Measurements from ENCODE around the gene MYG1.

MYG1 gene

DNA sequence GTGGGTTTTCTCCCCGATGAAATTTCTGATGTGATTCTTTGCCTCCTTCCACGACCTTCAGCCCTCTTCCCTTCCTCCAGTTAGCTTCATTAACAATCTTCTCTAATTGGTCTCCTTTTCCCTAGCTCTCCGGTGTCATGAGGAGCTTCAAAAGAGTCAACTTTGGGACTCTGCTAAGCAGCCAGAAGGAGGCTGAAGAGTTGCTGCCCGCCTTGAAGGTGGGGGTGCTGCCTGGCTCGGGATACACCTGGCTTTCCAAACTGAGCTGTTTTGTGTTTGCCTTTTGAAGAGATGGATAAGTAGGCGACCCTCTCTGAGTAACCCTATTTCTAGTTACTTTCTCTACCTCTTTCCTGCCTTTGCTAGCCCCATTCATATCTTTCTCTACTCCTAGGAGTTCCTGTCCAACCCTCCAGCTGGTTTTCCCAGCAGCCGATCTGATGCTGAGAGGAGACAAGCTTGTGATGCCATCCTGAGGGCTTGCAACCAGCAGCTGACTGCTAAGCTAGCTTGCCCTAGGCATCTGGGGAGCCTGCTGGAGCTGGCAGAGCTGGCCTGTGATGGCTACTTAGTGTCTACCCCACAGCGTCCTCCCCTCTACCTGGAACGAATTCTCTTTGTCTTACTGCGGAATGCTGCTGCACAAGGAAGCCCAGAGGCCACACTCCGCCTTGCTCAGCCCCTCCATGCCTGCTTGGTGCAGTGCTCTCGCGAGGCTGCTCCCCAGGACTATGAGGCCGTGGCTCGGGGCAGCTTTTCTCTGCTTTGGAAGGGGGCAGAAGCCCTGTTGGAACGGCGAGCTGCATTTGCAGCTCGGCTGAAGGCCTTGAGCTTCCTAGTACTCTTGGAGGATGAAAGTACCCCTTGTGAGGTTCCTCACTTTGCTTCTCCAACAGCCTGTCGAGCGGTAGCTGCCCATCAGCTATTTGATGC lies 30.6 kb upstream of the MYG1 start:
- H3K4me3 Mint-ChIP-seq = peak overlapping the region; percentile 97 to 99
- DNase-seq (no peak), ATAC-seq (replicated peaks) (no peak)
- peaks cover 16 to 19% of the 10 kb centered on the region in 2 donors for H3K4me1 Mint-ChIP-seq (ENCODE audit: low read depth in 2 of 2)
- no peaks in the 10 kb centered on the region for H3K27me3 Mint-ChIP-seq
- H3K9me3 Mint-ChIP-seq = no peaks in the 10 kb centered on the region
- no peaks in the 10 kb centered on the region for H3K36me3 Mint-ChIP-seq (ENCODE audit: insufficient read depth)
- H3K27ac Mint-ChIP-seq = peak overlapping the region; percentile 98

GRCh38 chr12:53274445-53274844 lies 25.1 kb upstream of the MYG1 start:
- Mint-ChIP-seq H3K27ac (no peak overlapping the region), H3K9me3 (no peaks in the 10 kb centered on the region), H3K4me3 (no peak overlapping the region), H3K27me3 (no peaks in the 10 kb centered on the region), H3K36me3 (ENCODE audit: insufficient read depth) (no peaks in the 10 kb centered on the region), H3K4me1 (ENCODE audit: low read depth in 2 of 2) (no peaks in the 10 kb centered on the region)
- no peak for DNase-seq
- ATAC-seq (replicated peaks) = no peak

DNA sequence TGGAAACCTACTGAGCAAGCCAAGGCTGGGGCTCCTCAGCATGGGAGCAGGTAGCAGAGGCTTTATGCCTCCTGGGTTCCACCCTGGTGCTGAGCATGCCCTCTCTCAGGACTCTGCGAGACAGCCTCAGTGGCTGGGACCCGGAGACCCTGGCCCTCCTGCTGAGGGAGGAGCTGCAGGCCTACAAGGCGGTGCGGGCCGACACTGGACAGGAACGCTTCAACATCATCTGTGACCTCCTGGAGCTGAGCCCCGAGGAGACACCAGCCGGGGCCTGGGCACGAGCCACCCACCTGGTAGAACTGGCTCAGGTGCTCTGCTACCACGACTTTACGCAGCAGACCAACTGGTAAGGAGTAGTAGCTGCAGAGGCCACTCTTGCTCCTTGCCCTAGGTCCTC lies 23.0 kb upstream of the MYG1 start:
- Mint-ChIP-seq H3K9me3 (no peaks in the 10 kb centered on the region), H3K4me3 (no peak overlapping the region), H3K27me3 (no peaks in the 10 kb centered on the region), H3K36me3 (ENCODE audit: insufficient read depth) (no peaks in the 10 kb centered on the region), H3K27ac (no peak overlapping the region), H3K4me1 (ENCODE audit: low read depth in 2 of 2) (no peaks in the 10 kb centered on the region)
- no peak for ATAC-seq (replicated peaks)
- no peak for DNase-seq

DNA sequence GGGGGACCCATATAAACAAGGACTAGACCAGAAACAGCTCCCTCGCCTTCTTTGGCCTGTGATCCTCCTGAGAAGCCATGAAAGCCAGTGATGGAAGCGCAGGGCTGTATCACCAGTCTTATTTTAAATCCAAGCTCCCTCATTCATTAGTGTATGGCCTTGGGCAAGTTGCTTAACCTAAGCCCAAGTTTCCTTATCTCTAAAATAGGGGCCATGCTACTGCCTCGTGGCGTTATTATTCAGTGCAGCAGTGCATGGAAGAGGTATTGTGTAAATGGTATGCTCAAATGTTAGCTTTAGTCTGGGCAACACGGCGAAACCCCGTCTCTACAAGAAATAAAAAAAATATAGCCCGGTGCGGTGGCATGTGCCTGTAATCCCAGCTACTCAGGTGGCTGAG lies 21.5 kb upstream of the MYG1 start:
- no peak overlapping the region for H3K27ac Mint-ChIP-seq
- no peak overlapping the region for H3K4me3 Mint-ChIP-seq
- H3K27me3 Mint-ChIP-seq = no peaks in the 10 kb centered on the region
- H3K9me3 Mint-ChIP-seq = no peaks in the 10 kb centered on the region
- H3K36me3 Mint-ChIP-seq (ENCODE audit: insufficient read depth) = peaks cover 5% of the 10 kb centered on the region
- ATAC-seq (replicated peaks) (no peak), DNase-seq (no peak)
- no peaks in the 10 kb centered on the region for H3K4me1 Mint-ChIP-seq (ENCODE audit: low read depth in 2 of 2)

GRCh38 chr12:53279283-53279869 lies 20.1 kb upstream of the MYG1 start:
- Mint-ChIP-seq H3K27ac (no peak overlapping the region), H3K27me3 (no peaks in the 10 kb centered on the region), H3K4me3 (no peak overlapping the region), H3K4me1 (ENCODE audit: low read depth in 2 of 2) (no peaks in the 10 kb centered on the region), H3K36me3 (ENCODE audit: insufficient read depth) (peaks cover 5% of the 10 kb centered on the region), H3K9me3 (no peaks in the 10 kb centered on the region)
- DNase-seq (no peak), ATAC-seq (replicated peaks) (no peak)

DNA sequence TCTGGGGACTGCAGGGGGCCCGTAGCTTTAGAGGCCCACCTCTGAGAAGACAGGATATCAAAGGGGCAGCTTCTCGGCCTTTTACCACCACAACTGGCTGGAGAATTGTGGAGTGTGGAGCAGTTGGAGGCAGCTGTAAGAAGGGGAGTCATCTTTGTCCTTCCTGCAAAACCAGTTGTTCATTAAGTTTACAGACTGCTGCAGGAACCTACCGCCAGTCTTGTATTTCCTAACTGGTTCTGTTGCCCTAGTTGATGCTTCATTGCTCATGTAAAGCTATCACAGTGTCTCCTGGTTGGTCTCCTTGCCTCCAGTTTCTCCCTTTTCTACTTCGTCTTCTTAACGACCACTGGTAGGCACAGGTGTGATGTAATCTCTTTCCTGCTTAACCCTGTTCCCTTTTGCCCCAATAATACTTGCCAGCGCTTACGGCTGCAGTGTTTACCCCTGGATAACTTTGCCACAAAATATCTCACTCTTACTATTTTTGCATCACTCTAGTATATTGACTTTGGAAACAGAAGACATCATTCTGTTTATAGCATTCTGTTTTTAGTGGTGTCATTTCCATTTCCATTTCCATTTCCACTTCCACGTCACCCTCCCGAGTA lies 19.5 kb upstream of the MYG1 start:
- Mint-ChIP-seq H3K4me1 (ENCODE audit: low read depth in 2 of 2) (no peaks in the 10 kb centered on the region), H3K36me3 (ENCODE audit: insufficient read depth) (peaks cover 5% of the 10 kb centered on the region), H3K27me3 (no peaks in the 10 kb centered on the region), H3K9me3 (no peaks in the 10 kb centered on the region), H3K4me3 (no peak overlapping the region), H3K27ac (no peak overlapping the region)
- ATAC-seq (replicated peaks) = no peak
- DNase-seq = no peak

DNA sequence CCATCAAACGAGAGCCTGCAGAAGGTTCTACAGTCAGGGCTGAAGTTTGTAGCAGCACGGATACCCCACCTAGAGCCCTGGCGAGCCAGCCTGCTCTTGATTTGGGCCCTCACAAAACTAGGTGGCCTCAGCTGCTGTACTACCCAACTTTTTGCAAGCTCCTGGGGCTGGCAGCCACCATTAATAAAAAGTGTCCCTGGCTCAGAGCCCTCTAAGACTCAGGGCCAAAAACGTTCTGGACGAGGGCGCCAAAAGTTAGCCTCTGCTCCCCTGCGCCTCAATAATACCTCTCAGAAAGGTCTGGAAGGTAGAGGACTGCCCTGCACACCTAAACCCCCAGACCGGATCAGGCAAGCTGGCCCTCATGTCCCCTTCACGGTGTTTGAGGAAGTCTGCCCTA lies 13.0 kb upstream of the MYG1 start:
- no peak for ATAC-seq (replicated peaks)
- Mint-ChIP-seq H3K36me3 (ENCODE audit: insufficient read depth) (peaks cover 7% of the 10 kb centered on the region), H3K27me3 (no peaks in the 10 kb centered on the region), H3K27ac (no peak overlapping the region), H3K4me1 (ENCODE audit: low read depth in 2 of 2) (peaks cover 5 to 6% of the 10 kb centered on the region in 2 donors), H3K4me3 (no peak overlapping the region), H3K9me3 (no peaks in the 10 kb centered on the region)
- DNase-seq = no peak

- Mint-ChIP-seq H3K36me3 (ENCODE audit: insufficient read depth) (peaks cover 3% of the 10 kb centered on the region), H3K27ac (peak overlapping the region in 1 of 2 donors; percentile 22)
Observed at GRCh38 chr12:53287741-53288216, 11.7 kb upstream of the MYG1 start.

GRCh38 chr12:53288322-53288721 lies 11.2 kb upstream of the MYG1 start:
- H3K27me3 Mint-ChIP-seq = no peaks in the 10 kb centered on the region
- H3K36me3 Mint-ChIP-seq (ENCODE audit: insufficient read depth) = peaks cover 3% of the 10 kb centered on the region
- H3K9me3 Mint-ChIP-seq = no peaks in the 10 kb centered on the region
- peak overlapping the region in 1 of 2 donors; percentile 22 for H3K27ac Mint-ChIP-seq
- H3K4me3 Mint-ChIP-seq = no peak overlapping the region
- DNase-seq (no peak), ATAC-seq (replicated peaks) (no peak)
- peaks cover 5 to 6% of the 10 kb centered on the region in 2 donors for H3K4me1 Mint-ChIP-seq (ENCODE audit: low read depth in 2 of 2)

More at GRCh38 chr12:53287741-53288216, 11.7 kb upstream of the MYG1 start:
- Mint-ChIP-seq H3K4me3 (no peak overlapping the region), H3K4me1 (ENCODE audit: low read depth in 2 of 2) (peaks cover 5 to 6% of the 10 kb centered on the region in 2 donors), H3K27me3 (no peaks in the 10 kb centered on the region), H3K9me3 (no peaks in the 10 kb centered on the region)
- DNase-seq (peak; percentile 62 to 77 (median 65)), ATAC-seq (replicated peaks) (peak; percentile 92)

DNA sequence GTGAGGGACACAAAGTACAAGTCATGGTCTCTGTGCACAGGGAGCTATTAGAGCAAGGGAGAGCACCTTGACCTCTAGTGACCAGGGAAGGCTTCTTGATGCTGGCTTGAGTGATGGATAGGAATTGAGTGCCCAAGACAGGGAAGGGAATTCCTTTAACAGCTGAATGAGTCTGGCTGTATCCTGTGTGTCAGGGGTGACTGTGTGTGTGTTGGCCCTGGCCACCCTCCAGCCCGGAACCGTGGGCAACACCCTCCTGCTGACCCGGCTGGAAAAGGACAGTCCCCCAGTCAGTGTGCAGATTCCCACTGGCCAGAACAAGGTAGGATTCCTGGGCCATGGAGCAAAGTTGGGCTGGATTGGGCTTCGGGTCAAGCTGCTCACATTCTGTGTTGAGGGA lies 9.6 kb upstream of the MYG1 start:
- ATAC-seq (replicated peaks) (no peak), DNase-seq (no peak)
- Mint-ChIP-seq H3K9me3 (no peaks in the 10 kb centered on the region), H3K27ac (no peak overlapping the region), H3K27me3 (no peaks in the 10 kb centered on the region), H3K36me3 (ENCODE audit: insufficient read depth) (peaks cover 3% of the 10 kb centered on the region), H3K4me3 (no peak overlapping the region), H3K4me1 (ENCODE audit: low read depth in 2 of 2) (peaks cover 7 to 8% of the 10 kb centered on the region in 2 donors)

GRCh38 chr12:53290661-53291060 lies 8.8 kb upstream of the MYG1 start:
- no peak overlapping the region for H3K27ac Mint-ChIP-seq
- DNase-seq (no peak), ATAC-seq (replicated peaks) (no peak)
- H3K27me3 Mint-ChIP-seq = no peaks in the 10 kb centered on the region
- H3K4me1 Mint-ChIP-seq (ENCODE audit: low read depth in 2 of 2) = peaks cover 12 to 13% of the 10 kb centered on the region in 2 donors
- H3K4me3 Mint-ChIP-seq = no peak overlapping the region
- no peaks in the 10 kb centered on the region for H3K9me3 Mint-ChIP-seq
- H3K36me3 Mint-ChIP-seq (ENCODE audit: insufficient read depth) = peaks cover 7% of the 10 kb centered on the region

DNA sequence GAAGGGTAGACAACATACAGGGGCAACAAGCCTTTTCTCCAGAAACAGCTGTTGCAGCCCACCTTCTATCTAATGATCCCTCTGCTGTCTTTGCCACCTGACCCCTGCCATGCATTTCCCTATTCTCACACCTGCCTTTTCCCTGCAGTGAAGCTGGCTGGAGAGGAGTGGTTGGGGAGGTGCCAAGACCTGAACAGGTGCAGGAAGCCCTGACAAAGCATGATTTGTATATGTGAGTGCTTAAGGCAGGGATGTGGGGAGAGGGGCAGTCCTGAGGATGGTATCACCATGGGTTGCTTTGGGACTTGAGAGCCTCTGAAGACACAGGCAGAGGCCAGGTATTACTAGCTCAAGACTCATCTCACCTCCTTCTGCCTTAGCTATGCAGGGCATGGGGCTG lies 7.1 kb upstream of the MYG1 start:
- H3K27me3 Mint-ChIP-seq = no peaks in the 10 kb centered on the region
- H3K36me3 Mint-ChIP-seq (ENCODE audit: insufficient read depth) = peaks cover 9% of the 10 kb centered on the region
- H3K27ac Mint-ChIP-seq = no peak overlapping the region
- no peak overlapping the region for H3K4me3 Mint-ChIP-seq
- ATAC-seq (replicated peaks) = no peak
- no peaks in the 10 kb centered on the region for H3K9me3 Mint-ChIP-seq
- H3K4me1 Mint-ChIP-seq (ENCODE audit: low read depth in 2 of 2) = peaks cover 22 to 27% of the 10 kb centered on the region in 2 donors
- DNase-seq = no peak

- peak; percentile 83 to 87 (median 84) for DNase-seq
- Mint-ChIP-seq H3K4me1 (ENCODE audit: low read depth in 2 of 2) (peaks cover 28 to 37% of the 10 kb centered on the region in 2 donors), H3K27ac (peak within 1 kb of the TSS; percentile 96 to 97), H3K9me3 (no peaks in the 10 kb centered on the region), H3K36me3 (ENCODE audit: insufficient read depth) (peaks cover 23% of the 10 kb centered on the region), H3K4me3 (peak within 1 kb of the TSS; percentile 92 to 98), H3K27me3 (no peaks in the 10 kb centered on the region)
- ATAC-seq (replicated peaks) = peak; percentile 88
Observed at GRCh38 chr12:53295070-53295890, 4.2 kb upstream of the MYG1 start, which contains the start of gene PFDN5. TSS of gene PFDN5 (plus strand) at chr12:53295542. CDS start at chr12:53295568, 26 bp downstream.
